H9 (cell line): ENCODE results near the gene RPS14. TPM values are rescaled to one million over a fixed set of nuclear protein-coding genes. Genes with fewer than 3 reads are reported as not detected.

ENCODE experiments used
- DNase-seq: peaks from one replicate; pipeline ENCODE4 v3.0.0-alpha.2; 2017
- H2AFZ ChIP-seq: one replicate; pipeline ENCODE4 v1.6.1; 2013; ENCODE audit warnings: mild to moderate bottlenecking, low read length, control low read depth, moderate library complexity
- H2AK5ac ChIP-seq: 2 replicates; pipeline ENCODE4 v1.6.1; 2013; ENCODE audit warnings: low read length, control low read depth, mixed read lengths; ENCODE audit not compliant: insufficient read length
- H2BK120ac ChIP-seq: one replicate; pipeline ENCODE4 v1.6.1; 2013; ENCODE audit warnings: low read depth, mild to moderate bottlenecking, low read length, control low read depth, inconsistent platforms; ENCODE audit not compliant: poor library complexity, severe bottlenecking
- H2BK12ac ChIP-seq: 2 replicates; pipeline ENCODE4 v1.6.1; 2013; ENCODE audit warnings: low read length, control low read depth, mixed read lengths, low read depth; ENCODE audit not compliant: insufficient read length
- H2BK15ac ChIP-seq: 2 replicates; pipeline ENCODE4 v1.6.1; 2013; ENCODE audit warnings: low read depth, low read length, control low read depth
- H2BK20ac ChIP-seq: one replicate; pipeline ENCODE4 v1.6.1; 2013; ENCODE audit warnings: low read depth, mild to moderate bottlenecking, low read length, control low read depth, inconsistent platforms; ENCODE audit not compliant: poor library complexity, severe bottlenecking
- H2BK5ac ChIP-seq: 2 replicates; pipeline ENCODE4 v1.6.1; 2013; ENCODE audit warnings: low read length, control low read depth, mixed read lengths; ENCODE audit not compliant: insufficient read length
- H3K14ac ChIP-seq: 2 replicates; pipeline ENCODE4 v1.6.1; 2013; ENCODE audit warnings: low read length, control low read depth; ENCODE audit not compliant: insufficient read depth
- H3K18ac ChIP-seq: 2 replicates; pipeline ENCODE4 v1.6.1; 2013; ENCODE audit warnings: low read depth, mild to moderate bottlenecking, mixed read lengths, low read length, control low read depth; ENCODE audit not compliant: insufficient read length
- H3K23ac ChIP-seq: 2 replicates; pipeline ENCODE4 v1.6.1; 2013; ENCODE audit warnings: low read length, control low read depth, mixed read lengths, low read depth; ENCODE audit not compliant: insufficient read length
- H3K23me2 ChIP-seq: 2 replicates; pipeline ENCODE4 v1.6.1; 2013; ENCODE audit warnings: low read depth, mild to moderate bottlenecking, mixed read lengths, low read length, control low read depth; ENCODE audit not compliant: insufficient read length, poor library complexity, severe bottlenecking
- H3K27ac ChIP-seq: 2 replicates; pipeline ENCODE4 v1.5.1; 2013; ENCODE audit warnings: low read length, control low read depth, mixed read lengths, low read depth; ENCODE audit not compliant: insufficient read length
- H3K27me3 ChIP-seq: 2 replicates; pipeline ENCODE4 v1.6.1; 2013; ENCODE audit warnings: low read length, control low read depth, inconsistent platforms; ENCODE audit not compliant: insufficient read depth
- H3K4ac ChIP-seq: 2 replicates; pipeline ENCODE4 v1.6.1; 2013; ENCODE audit warnings: low read depth, mild to moderate bottlenecking, control low read depth, inconsistent platforms, low read length, moderate library complexity
- H3K4me1 ChIP-seq: 2 replicates; pipeline ENCODE4 v1.6.1; 2013; ENCODE audit warnings: low read length, control low read depth, inconsistent platforms; ENCODE audit not compliant: insufficient read depth
- H3K4me2 ChIP-seq: 2 replicates; pipeline ENCODE4 v1.6.1; 2013; ENCODE audit warnings: low read length, control low read depth, mixed read lengths; ENCODE audit not compliant: insufficient read length, insufficient read depth
- H3K56ac ChIP-seq: 2 replicates; pipeline ENCODE4 v1.6.1; 2013; ENCODE audit warnings: low read depth, mild to moderate bottlenecking, mixed read lengths, low read length, control low read depth; ENCODE audit not compliant: insufficient read length
- H3K79me1 ChIP-seq: 2 replicates; pipeline ENCODE4 v1.6.1; 2013; ENCODE audit warnings: low read depth, mild to moderate bottlenecking, moderate library complexity, low read length, control low read depth, inconsistent platforms; ENCODE audit not compliant: insufficient read depth, poor library complexity, severe bottlenecking
- H3K79me2 ChIP-seq: 2 replicates; pipeline ENCODE4 v1.6.1; 2013; ENCODE audit warnings: low read length, control low read depth, inconsistent platforms; ENCODE audit not compliant: insufficient read depth
- H3K9ac ChIP-seq: 2 replicates; pipeline ENCODE4 v1.6.1; 2013; ENCODE audit warnings: low read length, control low read depth, mixed read lengths; ENCODE audit not compliant: insufficient read length; ENCODE audit errors: extremely low read depth
- H3K9me3 ChIP-seq: one replicate; pipeline ENCODE4 v1.6.1; 2013; ENCODE audit warnings: low read depth, low read length, inconsistent platforms; ENCODE audit not compliant: control insufficient read depth
- H3T11ph ChIP-seq: one replicate; pipeline ENCODE4 v1.6.1; 2013; ENCODE audit warnings: mild to moderate bottlenecking, low read length, control low read depth, inconsistent platforms
- H4K20me1 ChIP-seq: one replicate; pipeline ENCODE4 v1.6.1; 2013; ENCODE audit not compliant: control insufficient read depth, insufficient read length, insufficient read depth
- H4K5ac ChIP-seq: 2 replicates; pipeline ENCODE4 v1.6.1; 2013; ENCODE audit warnings: low read depth, mild to moderate bottlenecking, mixed read lengths, low read length, control low read depth; ENCODE audit not compliant: insufficient read length
- H4K8ac ChIP-seq: replicated peaks from 2 replicates; pipeline ENCODE4 v1.6.1; 2013; ENCODE audit warnings: low read length, control low read depth, mixed read lengths, low read depth; ENCODE audit not compliant: insufficient read length
- H4K91ac ChIP-seq: 2 replicates; pipeline ENCODE4 v1.6.1; 2013; ENCODE audit warnings: low read depth, mild to moderate bottlenecking, moderate library complexity, mixed read lengths, low read length, control low read depth; ENCODE audit not compliant: insufficient read length
- H3K27ac Mint-ChIP-seq, 3 experiments: 2 replicates in 2 of 3; 3 replicates in 1 of 3; pipeline ENCODE4 v1.8.0; 2020 to 2021; ENCODE audit warnings: mixed read lengths in 3 of 3, mild to moderate bottlenecking in 1 of 3, moderate library complexity in 1 of 3
- H3K27me3 Mint-ChIP-seq: 2 replicates; pipeline ENCODE4 v1.8.0; 2021; ENCODE audit warnings: low read depth, mild to moderate bottlenecking, moderate library complexity, mixed read lengths
- H3K36me3 Mint-ChIP-seq, 3 experiments: 2 replicates in 2 of 3; 3 replicates in 1 of 3; pipeline ENCODE4 v1.8.0; 2020 to 2021; ENCODE audit warnings: low read depth in 3 of 3, mixed read lengths in 3 of 3; ENCODE audit not compliant: insufficient read depth in 1 of 3
- H3K4me1 Mint-ChIP-seq, 2 experiments: 2 replicates each; pipeline ENCODE4 v1.8.0; 2020; ENCODE audit warnings: mixed read lengths in 2 of 2
- H3K4me3 Mint-ChIP-seq, 2 experiments: 2 replicates in 1 of 2; 3 replicates in 1 of 2; pipeline ENCODE4 v1.8.0; 2020 to 2021; ENCODE audit warnings: mild to moderate bottlenecking in 2 of 2, mixed read lengths in 2 of 2, moderate library complexity in 1 of 2
- H3K9me3 Mint-ChIP-seq, 2 experiments: 2 replicates in 1 of 2; 3 replicates in 1 of 2; pipeline ENCODE4 v1.8.0; 2020; ENCODE audit warnings: mild to moderate bottlenecking in 2 of 2, mixed read lengths in 2 of 2, moderate library complexity in 1 of 2
- WGBS: extraction: QIAGEN DNeasy Blood & Tissue Kit; methylation state at CpG from one replicate; pipeline ENCODE4 v1.1.7; 2013; ENCODE audit warnings: missing lambda C conversion rate, low lambda C conversion rate, mixed read lengths; ENCODE audit not compliant: insufficient read length; ENCODE audit errors: extremely low coverage; 5-methylcytosine and 5-hydroxymethylcytosine counted together
- total RNA-seq: library from RNA; stranded (reverse); gene quantifications from 2 replicates; pipeline ENCODE4 v1.2.1, GENCODE V29; 2021
- TF ChIP-seq, protein P1 (sequence below): fragments of 200-600 bp; sonication (generic); conservative IDR thresholded peaks from 3 replicates; pipeline ENCODE4 v1.8.0; 2021; ENCODE audit warnings: antibody characterized with exemption, mild to moderate bottlenecking

Gene RPS14
- total RNA-seq, 1 experiment from 2014 or later: 2,533 TPM

DNA sequence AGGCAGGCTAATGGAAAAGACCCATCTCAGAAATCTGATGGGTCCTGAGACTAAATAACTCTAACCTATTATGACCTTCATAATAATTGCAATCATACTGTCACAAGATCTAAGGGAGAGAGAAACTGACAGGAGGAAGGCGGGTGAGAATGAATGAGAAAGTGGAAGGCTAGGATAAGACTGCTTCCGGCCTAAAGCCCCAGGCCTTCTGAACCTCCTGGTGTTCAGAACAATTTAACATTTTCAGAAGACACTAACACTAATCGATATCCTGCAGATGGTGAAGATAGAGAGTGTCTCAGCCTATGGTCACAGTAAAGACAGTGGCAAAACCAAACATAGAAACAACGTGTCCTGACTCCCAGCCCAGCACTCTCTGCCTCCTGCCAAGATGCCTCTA, 1.2 kb downstream of the RPS14 start:
- H2BK5ac ChIP-seq: no peak overlapping the region
- Mint-ChIP-seq H3K9me3 (peaks cover 3% of the 10 kb centered on the region in 2 experiments), H3K27me3 (no peaks in the 10 kb centered on the region), H3K4me3 (peak overlapping the region; percentile 98 to 100), H3K4me1 (peaks cover 14 to 32% of the 10 kb centered on the region in 2 experiments), H3K36me3 (peaks cover 60 to 64% (median 60%) of the 10 kb centered on the region in 3 experiments), H3K27ac (peak overlapping the region; percentile 100)
- no peak overlapping the region for H3K4ac ChIP-seq
- H2BK12ac ChIP-seq: no peak overlapping the region
- no peak overlapping the region for H3T11ph ChIP-seq
- H2BK120ac ChIP-seq: no peak overlapping the region
- H2AFZ ChIP-seq: no peak overlapping the region
- no peaks in the 10 kb centered on the region for H3K27me3 ChIP-seq
- H3K18ac ChIP-seq: no peak overlapping the region
- no peak overlapping the region for H3K14ac ChIP-seq
- no peak overlapping the region for H3K23ac ChIP-seq
- H3K79me1 ChIP-seq: peaks cover 3% of the 10 kb centered on the region
- DNase-seq: no peak
- no peaks in the 10 kb centered on the region for H4K20me1 ChIP-seq
- no peak overlapping the region for H4K91ac ChIP-seq
- no peaks in the 10 kb centered on the region for H3K4me1 ChIP-seq
- no peaks in the 10 kb centered on the region for H3K9me3 ChIP-seq
- H2BK20ac ChIP-seq: no peak overlapping the region
- peak overlapping the region; percentile 62 for H3K27ac ChIP-seq
- no peak overlapping the region for H2AK5ac ChIP-seq
- H4K8ac ChIP-seq: no peak overlapping the region
- H3K23me2 ChIP-seq: peaks cover 8% of the 10 kb centered on the region
- TF ChIP-seq, protein P1, sequence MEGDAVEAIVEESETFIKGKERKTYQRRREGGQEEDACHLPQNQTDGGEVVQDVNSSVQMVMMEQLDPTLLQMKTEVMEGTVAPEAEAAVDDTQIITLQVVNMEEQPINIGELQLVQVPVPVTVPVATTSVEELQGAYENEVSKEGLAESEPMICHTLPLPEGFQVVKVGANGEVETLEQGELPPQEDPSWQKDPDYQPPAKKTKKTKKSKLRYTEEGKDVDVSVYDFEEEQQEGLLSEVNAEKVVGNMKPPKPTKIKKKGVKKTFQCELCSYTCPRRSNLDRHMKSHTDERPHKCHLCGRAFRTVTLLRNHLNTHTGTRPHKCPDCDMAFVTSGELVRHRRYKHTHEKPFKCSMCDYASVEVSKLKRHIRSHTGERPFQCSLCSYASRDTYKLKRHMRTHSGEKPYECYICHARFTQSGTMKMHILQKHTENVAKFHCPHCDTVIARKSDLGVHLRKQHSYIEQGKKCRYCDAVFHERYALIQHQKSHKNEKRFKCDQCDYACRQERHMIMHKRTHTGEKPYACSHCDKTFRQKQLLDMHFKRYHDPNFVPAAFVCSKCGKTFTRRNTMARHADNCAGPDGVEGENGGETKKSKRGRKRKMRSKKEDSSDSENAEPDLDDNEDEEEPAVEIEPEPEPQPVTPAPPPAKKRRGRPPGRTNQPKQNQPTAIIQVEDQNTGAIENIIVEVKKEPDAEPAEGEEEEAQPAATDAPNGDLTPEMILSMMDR: no peak
- H3K56ac ChIP-seq: no peak overlapping the region
- no peak overlapping the region for H4K5ac ChIP-seq
- peak overlapping the region; percentile 95 for H3K4me2 ChIP-seq
- H3K9ac ChIP-seq: peak overlapping the region; percentile 100
- WGBS: no CpG with 5 or more reads among the region's 4 CpGs
- no peak overlapping the region for H2BK15ac ChIP-seq
- peaks cover 16% of the 10 kb centered on the region; the same call in 1 of the 2 replicates for H3K79me2 ChIP-seq
